GM18951 (cell line): ENCODE data around the gene ADGRD1.

Experiments used
- POLR2A ChIP-seq: IDR thresholded peaks from 4 replicates; pipeline ENCODE4 v1.6.1; 2011; ENCODE audit warnings: mild to moderate bottlenecking; ENCODE audit not compliant: insufficient read length, insufficient read depth; ENCODE audit errors: extremely low read depth
- in situ Hi-C: fragments of 300-500 bp; cut with MboI; formaldehyde crosslinking; loops from one replicate; pipeline ENCODE4 v1.12.0; 2022; ENCODE audit warnings: low sequenced_read_pairs, mixed read lengths, inconsistent platforms; ENCODE audit not compliant: unreplicated experiment

ADGRD1 gene

GRCh38 chr12:130952171-130952954, 1.3 kb upstream of the ADGRD1 start:
- no peak for TF ChIP-seq POLR2A
- in situ Hi-C loops, result no loop called here

GRCh38 chr12:130954544-130954831, 781 bp downstream of the ADGRD1 start:
- TF ChIP-seq POLR2A, result no peak
- in situ Hi-C loops, result no loop called here

- TF ChIP-seq POLR2A, result no peak
- in situ Hi-C loops, result no loop called here
Observed at GRCh38 chr12:130955238-130955816, 1.6 kb downstream of the ADGRD1 start.

GRCh38 chr12:130956009-130956408, 2.3 kb downstream of the ADGRD1 start:
- TF ChIP-seq POLR2A, result no peak
- in situ Hi-C loops, result no loop called here

- in situ Hi-C loops, result no loop called here
- no peak for TF ChIP-seq POLR2A
Observed at GRCh38 chr12:130956456-130957303, 3.0 kb downstream of the ADGRD1 start.

- in situ Hi-C loops, result no loop called here
- no peak for TF ChIP-seq POLR2A
Observed at GRCh38 chr12:130957304-130957621, 3.6 kb downstream of the ADGRD1 start.

GRCh38 chr12:130958557-130959140, 4.9 kb downstream of the ADGRD1 start:
- in situ Hi-C loops, result no loop called here
- TF ChIP-seq POLR2A, result no peak

- in situ Hi-C loops, result no loop called here
- TF ChIP-seq POLR2A, result no peak
Observed at GRCh38 chr12:130959632-130960031, 5.9 kb downstream of the ADGRD1 start.

- no peak for TF ChIP-seq POLR2A
- in situ Hi-C loops, result no loop called here
Observed at GRCh38 chr12:130960058-130960457, 6.4 kb downstream of the ADGRD1 start.

- in situ Hi-C loops, result no loop called here
- TF ChIP-seq POLR2A, result no peak
Observed at GRCh38 chr12:130960787-130961186, 7.1 kb downstream of the ADGRD1 start.

GRCh38 chr12:130961921-130962451, 8.3 kb downstream of the ADGRD1 start:
- TF ChIP-seq POLR2A, result no peak
- in situ Hi-C loops, result no loop called here

GRCh38 chr12:130965214-130965613, 11.5 kb downstream of the ADGRD1 start:
- in situ Hi-C loops, result no loop called here
- no peak for TF ChIP-seq POLR2A

- no peak for TF ChIP-seq POLR2A
- in situ Hi-C loops, result no loop called here
Observed at GRCh38 chr12:130965668-130966067, 12.0 kb downstream of the ADGRD1 start.
